HG02610 (cell line): ENCODE data around the gene ZRANB3.
"Not testable (repeated sequence)": the region's sequence is repeated elsewhere in the genome, so short reads cannot be mapped to it uniquely, and the experiment has no call there.

Experiments used
- ATAC-seq: cut with Tn5 transposase; IDR thresholded peaks from one replicate; pipeline ENCODE4 v1.9.1; 2021; ENCODE audit warnings: mild to moderate bottlenecking, moderate library complexity; ENCODE audit not compliant: unreplicated experiment

Gene ZRANB3

DNA sequence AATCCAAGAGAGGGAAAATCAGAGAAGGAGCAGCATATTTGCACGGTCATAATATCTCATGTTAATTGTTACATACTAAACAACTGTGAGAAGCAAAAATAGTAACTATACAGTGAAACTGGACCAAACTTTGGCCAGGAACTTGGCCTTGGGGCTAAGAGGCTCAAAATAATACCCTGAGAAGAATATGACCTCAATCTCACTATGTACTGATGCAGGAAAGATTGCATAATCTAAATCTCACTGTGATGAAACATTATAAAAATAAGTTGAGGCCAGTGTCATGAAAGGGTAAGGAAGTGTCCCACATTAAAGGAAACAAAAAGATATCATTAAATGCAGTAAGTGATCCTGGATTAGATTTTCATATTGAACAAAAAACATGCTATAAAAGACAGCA, 36.5 kb downstream of the ZRANB3 start:
- ATAC-seq: no peak

DNA sequence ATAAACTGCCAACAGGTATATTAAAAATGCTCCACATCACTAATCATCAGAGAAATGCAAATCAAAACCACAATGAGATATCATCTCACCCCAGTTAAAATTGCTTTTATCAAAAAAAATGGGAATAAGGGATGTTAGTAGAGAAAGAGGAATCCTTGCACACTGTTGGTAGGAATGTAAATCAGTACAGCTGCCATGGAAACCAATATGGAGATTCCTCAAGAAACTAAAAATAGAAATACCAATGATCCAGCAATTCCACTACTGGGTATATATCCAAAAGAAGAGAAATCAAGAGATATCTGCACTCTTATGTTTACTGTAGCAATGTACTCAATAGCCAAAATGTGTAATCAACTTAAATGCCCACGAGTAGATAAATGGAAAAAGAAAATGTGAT, 40.6 kb downstream of the ZRANB3 start:
- ATAC-seq: no peak

DNA sequence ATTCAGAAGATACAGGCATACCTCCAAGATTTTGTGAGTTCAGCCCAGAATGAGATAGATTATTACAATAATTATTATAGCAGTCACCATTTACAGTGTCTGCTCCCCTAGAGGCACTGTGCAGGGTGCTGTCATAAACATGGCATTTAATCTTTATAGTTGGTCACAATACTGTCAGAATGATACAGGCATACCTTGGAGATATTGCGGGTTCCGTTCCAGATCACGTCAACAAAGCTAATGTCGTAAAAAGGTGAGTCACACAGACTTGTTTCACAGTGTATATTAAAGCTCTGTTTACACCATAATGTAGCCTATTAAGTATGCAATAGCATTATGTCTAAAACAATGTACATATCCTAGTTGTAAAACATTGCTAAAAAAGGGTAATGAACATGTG, 45.6 kb downstream of the ZRANB3 start:
- ATAC-seq: no peak

DNA sequence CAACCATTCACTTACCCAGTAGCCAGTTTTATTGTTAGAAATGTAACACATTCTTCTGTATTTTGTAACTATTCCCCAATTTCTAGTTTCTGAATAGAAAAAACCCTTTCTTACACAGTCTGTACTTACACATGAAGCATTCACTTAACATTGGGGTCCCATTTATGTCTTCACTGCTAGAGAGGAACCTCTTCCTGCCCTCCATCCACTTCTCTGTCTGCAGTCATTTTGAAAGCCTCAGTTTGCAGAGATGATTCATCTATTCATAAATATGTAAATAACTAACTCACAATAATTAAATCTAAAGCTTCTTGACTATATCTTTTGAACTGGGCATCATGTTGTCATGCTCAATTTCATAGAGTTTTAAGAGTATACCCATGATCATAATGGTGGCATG, 55.9 kb downstream of the ZRANB3 start:
- ATAC-seq: peak; percentile 70

DNA sequence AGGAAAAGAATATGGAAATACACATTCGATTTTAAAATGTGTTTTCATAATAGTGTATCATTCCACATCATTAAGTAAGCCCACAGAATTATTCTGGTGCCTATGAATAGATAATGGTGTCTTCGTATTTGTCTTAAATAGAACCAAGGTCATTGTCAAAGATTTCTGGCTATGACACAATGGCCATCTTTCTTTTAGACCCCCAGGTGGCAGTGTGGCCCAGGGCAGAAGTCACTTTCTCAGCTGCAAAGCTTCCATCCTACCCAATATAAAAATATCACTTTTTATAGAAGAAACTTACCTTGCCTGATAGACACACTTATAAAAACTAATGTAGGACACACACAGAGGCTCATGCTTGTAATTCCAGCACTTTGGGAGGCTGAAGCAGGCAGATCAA, 57.5 kb downstream of the ZRANB3 start:
- ATAC-seq: no peak

DNA sequence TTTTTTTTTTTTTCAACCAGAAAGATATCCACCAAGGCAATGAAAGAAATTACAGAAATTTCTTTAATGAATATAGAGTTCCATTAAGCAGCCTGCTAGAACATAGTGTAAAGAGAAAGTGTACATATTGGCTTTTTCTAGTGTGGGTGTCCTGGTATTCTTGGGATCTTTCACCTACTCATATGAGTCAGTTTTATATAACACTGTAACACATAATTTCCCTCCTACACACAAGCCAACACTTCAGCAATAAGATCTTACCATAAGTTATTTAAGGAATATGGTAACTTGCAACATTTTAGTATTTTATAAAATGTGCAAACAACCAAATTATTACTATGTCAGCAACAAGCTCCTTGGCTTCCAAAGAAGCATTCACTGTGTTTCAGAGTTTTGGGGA, 59.9 kb downstream of the ZRANB3 start:
- ATAC-seq: no peak

DNA sequence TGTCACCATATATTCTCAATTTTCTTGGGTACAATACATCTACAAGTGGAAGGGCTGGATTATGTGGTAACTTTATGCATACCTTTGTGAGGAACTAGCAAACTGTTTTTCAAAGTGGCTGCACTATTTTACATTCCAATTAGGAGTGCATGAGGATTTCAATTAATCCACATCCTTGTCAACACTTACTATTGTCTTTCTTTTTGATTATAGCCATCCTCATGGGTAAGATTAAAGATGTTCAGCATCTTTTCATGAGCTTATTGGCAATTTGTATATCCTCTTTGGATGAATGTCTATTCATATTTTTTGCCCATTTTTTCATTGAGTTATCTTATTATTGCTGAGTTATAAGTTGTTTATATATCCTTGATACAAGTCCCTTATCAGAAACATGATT, 73.7 kb downstream of the ZRANB3 start:
- ATAC-seq: no peak

DNA sequence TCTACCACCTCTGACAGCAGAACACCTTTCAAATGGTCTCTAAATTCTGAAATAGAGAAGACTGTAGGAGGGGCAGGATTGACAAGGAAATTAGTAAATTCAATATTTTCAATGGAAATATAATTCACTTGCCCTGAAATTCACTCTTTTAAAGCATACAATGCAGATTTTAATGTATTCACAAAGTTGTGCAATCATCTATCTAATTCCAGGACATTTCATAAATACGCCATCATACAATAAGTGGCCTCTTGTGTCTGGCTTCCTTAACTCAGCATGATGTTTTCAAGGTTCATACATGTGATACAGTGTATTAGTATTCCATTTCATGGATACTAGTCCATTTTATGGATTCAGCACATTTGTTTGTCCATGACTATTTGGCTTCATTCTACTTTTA, 74.2 kb downstream of the ZRANB3 start:
- ATAC-seq: no peak

DNA sequence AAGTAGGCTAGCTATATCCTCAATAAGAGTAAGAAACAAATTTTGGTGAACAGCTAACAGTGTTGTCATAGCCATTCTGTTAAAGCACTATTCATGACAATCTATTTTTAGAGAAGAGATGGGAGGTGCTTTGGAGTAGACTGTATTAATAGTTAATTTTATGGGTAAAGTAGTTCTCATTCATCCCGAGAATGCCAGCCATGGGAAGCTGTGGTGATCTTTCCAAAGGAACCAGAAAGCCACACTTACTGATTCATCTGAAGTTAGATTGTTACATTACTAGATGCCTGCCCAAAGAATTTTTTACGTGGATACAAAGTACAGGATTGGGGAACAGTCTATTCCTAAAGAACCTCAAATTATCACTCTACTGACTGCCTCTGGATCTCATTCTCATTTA, 74.6 kb downstream of the ZRANB3 start:
- ATAC-seq: no peak

DNA sequence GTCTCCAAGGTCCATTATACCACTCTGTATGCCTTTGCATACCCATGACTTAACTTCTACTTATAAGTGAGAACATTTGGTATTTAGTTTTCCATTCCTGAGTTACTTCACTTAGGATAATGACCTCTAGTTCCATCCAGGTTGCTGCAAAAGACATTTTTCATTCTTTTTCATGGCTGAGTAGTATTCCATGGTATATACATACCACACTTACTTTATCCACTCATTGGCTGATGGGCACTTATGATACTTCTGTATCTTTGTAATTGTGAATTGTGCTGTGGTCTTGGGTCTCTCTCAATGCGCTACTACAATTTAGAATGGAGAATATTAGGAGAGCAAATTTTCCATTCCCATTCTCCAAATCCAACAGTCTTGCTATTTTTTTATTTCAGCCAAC, 76.4 kb downstream of the ZRANB3 start:
- no peak for ATAC-seq

DNA sequence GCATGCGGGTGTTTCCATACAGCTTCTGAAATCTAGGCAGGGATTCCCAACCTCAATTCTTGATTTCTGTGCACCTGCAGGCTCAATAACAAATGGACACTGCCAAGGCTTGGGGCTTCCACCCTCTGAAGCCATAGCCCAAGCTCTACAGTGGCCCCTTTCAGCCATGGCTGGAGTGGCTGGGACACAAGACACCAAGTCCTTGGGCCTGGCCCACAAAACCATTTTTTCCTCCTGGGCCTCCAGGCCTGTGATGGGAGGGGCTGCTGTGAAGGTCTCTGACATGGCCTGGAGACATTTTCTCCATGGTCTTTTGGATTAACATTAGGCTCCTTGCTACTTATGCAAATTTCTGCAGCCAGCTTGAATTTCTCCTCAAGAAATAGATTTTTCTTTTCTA, 78.0 kb downstream of the ZRANB3 start:
- not testable (repeated sequence) for ATAC-seq

DNA sequence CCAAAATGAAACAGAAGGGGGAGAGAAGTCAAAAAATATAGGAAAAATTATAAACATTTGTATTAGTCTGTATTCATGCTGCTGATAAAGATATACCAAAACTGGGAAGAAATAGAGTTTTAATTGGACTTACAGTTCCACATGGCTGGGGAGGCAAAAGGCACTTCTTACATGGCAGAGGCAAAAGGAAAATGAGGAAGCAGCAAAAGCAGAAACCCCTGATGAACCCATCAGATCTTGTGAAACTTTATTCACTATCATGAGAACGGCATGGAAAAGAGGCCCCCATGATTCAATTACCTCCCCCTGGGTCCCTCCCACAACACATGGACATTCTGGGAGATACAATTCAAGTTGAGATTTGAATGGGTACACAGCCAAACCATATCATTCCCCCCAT, 79.1 kb downstream of the ZRANB3 start:
- ATAC-seq: no peak

DNA sequence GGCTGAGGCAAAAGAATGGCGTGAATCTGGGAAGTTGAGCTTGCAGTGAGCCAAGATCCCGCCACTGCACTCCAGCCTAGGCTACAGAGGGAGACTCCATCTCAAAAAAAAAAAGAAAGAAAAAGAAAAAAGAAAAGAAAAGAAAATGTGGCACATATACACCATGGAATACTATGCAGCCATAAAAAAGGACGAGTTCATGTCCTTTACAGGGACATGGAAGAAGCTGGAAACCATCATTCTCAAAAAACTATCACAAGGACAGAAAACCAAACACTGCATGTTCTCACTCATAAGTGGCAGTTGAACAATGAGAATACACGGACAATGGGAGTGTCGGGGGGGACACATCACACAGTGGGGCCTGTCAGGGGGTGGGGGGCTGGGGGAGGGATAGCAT, 88.0 kb downstream of the ZRANB3 start:
- ATAC-seq: not testable (repeated sequence)

DNA sequence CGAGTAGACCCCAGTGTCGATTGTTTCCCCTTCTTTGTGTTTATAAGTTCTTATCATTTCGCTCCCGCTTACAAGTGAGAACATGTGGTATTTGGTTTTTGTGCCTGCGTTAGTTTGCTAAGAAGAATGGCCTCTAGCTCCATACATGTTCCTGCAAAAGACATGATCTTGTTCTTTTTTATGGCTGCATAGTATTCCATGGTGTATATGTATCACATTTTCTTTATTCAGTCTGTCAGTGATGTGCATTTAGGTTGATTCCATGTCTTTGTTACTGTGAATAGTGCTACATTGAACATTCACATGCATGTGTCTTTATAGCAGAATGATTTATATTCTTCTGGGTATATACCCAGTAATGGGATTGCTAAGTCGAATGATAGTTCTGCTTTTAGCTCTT, 95.9 kb downstream of the ZRANB3 start:
- ATAC-seq: not testable (repeated sequence)

DNA sequence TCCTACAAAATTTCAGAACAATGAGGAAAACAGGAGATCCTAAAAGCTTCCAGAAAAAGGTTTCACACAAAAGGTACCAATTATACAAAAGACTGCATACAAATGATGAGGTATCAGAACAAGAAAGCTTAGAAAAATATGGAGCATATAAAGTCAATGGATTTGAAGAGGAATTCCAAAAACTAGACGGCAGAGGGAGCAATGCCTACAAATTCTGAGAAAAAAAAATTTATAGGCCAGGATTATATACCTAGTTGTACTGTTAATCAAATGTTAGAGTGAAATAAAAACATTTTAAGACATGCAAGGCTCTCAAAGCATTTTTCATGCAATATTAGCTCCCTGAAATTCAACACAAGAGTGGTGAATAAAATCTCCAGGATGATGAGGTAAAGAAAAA, 106.2 kb downstream of the ZRANB3 start:
- ATAC-seq: no peak

DNA sequence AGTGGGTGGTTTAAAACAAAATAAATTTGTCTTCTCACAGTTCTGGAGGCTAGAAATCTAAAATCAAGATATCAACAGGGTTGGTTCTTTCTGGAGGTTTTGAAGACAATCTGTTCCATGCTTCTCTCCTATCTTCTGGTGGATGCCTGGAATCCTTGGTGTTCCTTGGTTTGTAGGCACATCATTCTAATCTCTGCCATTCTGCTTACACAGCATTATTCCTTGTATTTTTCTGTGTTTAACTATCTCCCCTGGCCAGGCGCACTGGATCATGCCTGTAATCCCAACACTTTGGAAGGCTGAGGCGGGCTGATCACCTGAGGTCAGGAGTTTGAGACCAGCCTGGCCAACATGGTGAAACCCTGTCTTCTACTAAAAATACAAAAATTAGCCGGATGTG, 108.1 kb downstream of the ZRANB3 start:
- no peak for ATAC-seq

DNA sequence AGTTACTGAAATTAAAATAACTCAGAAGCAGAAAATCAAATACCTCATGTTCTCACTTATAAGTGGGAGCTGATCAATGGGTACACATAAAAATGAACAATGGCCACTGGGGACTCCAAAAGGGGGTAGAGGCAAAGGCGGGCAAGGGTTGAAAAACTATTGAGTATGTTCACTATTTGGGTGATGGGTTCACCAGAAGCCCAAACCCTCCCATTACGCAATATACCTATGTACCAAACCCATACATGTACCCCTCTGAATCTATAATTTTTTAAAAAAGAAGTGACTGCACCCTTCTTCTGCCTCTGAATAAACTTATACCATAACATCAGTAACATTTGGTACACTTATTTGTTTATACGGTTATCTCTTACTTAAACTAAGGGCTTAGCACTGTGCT, 119.4 kb downstream of the ZRANB3 start:
- ATAC-seq: no peak

DNA sequence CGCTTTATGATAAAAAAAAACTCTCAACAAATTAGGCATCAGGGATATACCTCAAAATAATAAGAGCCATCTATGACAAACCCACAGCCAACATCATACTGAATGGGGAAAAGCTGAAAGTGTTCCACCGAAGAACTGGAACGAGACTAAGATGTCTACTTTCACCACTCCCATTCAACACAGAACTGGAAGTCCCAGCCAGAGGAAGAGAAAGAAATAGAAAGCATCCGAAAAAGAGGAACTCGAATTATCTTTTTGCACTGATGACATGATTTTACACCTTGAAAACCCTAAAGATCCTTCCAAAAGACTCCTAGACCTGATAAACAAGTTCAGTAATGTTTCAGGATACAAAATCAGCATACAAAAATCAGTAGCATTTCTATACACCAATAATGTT, 121.6 kb downstream of the ZRANB3 start:
- ATAC-seq: no peak

DNA sequence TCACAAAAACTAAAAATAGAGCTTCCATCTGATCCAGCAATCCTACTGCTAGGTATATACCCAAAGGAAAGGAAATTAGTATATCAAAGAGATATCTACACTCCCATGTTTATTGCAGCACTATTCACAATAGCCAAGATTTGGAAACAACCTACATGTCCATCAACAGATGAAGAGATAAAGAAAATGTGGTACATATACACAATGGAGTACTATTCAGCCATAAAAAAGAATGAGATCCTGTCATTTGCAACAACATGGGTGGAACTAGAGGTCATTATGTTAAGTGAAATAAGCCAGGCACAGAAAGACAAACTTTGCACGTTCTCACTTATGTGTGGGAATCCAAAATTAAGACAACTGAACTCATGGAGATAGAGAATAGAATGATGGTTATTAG, 134.8 kb downstream of the ZRANB3 start:
- not testable (repeated sequence) for ATAC-seq

DNA sequence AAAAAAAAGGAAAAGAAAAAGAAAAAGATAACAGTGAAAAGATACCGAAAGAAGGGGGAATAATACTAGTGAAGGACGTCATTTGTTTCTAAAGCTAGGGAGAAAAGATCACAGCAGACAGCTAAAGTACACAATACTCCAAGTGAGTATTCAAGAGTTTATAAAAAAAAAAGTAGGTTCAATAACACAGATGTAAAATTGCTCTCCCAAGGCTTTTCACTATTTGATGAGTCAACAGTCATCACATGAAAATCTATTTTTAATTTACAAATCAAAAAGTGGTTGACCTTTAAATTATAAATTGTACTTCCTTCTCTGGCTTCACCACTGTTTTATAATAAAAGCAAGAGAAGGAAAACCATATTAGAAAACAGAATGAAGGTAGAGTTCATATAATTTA, 144.0 kb downstream of the ZRANB3 start:
- no peak for ATAC-seq

DNA sequence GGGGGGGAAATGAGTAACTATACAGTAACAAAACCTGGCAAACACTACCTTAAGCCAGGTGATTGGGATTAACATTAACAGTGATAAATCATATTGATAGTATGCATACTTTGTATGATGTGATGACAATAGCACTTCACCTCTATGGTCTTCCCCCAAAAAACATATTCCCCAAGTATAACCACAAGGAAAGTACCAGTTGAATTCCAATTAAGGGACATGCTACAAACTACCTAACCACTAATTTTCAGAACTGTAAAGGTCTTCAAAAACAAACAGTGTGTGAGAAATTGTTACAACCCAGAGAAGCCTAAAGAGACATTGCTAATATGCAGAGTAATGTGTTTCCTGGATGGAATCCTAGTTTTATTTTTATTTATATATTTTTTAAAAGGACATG, 152.4 kb downstream of the ZRANB3 start:
- no peak for ATAC-seq

DNA sequence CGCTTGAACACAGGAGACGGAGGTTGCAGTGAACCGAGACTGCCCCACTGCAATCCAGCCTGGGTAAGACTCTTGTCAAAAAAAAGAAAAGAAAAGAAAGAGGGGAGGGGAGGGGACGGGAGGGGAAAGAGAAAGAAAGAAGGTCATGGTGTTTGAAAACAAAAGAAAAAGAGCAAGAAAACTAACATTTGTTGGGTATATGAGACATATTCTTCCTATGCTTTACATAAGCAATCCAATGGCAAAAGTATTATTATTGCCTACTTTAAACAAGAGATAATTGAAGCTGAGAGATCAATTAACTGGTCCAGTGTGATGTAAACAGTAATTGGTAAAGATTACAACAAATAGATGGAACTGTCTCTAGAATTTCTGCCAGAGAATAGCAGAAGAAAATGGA, 157.3 kb downstream of the ZRANB3 start:
- no peak for ATAC-seq

DNA sequence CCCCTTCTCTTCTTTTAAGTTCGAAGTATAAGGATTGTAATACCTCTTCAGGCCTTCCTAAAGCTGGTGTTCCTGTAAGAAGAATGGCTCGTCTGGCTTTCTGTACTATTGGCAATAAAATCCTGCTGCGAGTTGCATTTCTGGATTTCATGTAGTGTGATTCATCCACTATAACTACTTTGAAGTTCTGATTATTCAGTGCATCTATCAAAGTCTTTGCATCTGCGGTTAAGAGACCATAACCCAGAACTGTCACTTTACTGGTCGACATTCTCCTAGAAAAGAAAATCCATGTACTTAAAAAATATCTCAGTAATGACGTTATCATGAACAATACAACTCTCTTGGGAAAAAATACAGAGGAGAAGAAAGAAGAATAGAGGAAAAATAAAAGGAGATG, 181.1 kb downstream of the ZRANB3 start:
- ATAC-seq: no peak

DNA sequence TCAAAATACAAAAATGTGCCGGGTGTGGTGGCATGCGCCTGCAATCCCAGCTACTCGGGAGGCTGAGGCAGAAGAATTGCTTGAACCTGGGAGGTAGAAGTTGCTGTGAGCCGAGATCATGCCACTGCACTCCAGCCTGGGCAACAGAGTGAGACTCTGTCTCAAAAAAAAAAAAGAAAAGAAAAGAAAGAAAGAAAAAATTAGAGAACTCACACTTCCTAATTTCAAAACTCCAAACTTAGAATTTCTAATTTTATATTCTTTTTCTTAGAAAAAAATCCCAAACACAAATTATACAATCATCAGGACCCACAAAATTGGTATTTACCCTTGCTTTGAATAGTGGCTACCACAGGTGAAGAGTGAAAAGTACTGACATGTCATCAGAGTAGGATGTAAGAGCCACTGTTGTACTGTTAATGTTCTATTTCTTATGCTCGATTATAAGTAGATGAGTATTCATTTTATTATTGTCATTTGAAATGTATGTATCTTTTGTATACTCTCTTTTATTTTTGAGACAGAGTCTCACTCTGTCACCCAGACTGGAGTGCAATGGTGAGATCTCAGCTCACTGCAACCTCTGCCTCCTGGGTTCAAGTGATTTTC, 182.8 kb downstream of the ZRANB3 start:
- ATAC-seq: not testable (repeated sequence)
